22Rv1 (cell line): Measurements from ENCODE around the gene ARID3B.
"Not testable (repeated sequence)": the region's sequence is repeated elsewhere in the genome, so short reads cannot be mapped to it uniquely, and the experiment has no call there.

Experiments used
- ZFX ChIP-seq: fragments of 450-650 bp; IDR thresholded peaks from 2 replicates; pipeline ENCODE4 v1.6.1; 2017; ENCODE audit warnings: antibody characterized with exemption, borderline replicate concordance
- TF ChIP-seq, protein P1 (sequence below): fragments of 450-650 bp; IDR thresholded peaks from 2 replicates; pipeline ENCODE4 v1.5.1; 2017; ENCODE audit warnings: mild to moderate bottlenecking

DNA sequence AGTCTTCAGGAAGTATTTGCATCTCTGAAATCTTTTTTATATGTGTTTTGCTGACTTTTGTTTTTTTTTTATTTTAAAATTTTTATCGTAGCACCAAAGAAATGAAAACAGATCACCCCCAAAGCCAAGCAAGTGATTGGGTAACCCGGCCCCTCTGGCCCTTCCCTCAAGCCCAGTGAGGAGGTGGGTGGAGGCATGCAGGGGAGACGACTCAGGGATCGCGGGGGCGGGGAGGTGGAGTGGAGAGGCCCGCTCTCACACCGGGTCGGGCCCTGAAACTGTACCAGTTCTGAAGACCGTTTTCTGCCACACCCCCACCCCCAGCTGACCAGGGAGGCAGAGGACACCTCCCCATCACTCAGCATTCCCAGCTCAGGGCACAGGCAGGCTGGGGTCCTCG, 55.7 kb downstream of the ARID3B start:
- TF ChIP-seq, protein P1, sequence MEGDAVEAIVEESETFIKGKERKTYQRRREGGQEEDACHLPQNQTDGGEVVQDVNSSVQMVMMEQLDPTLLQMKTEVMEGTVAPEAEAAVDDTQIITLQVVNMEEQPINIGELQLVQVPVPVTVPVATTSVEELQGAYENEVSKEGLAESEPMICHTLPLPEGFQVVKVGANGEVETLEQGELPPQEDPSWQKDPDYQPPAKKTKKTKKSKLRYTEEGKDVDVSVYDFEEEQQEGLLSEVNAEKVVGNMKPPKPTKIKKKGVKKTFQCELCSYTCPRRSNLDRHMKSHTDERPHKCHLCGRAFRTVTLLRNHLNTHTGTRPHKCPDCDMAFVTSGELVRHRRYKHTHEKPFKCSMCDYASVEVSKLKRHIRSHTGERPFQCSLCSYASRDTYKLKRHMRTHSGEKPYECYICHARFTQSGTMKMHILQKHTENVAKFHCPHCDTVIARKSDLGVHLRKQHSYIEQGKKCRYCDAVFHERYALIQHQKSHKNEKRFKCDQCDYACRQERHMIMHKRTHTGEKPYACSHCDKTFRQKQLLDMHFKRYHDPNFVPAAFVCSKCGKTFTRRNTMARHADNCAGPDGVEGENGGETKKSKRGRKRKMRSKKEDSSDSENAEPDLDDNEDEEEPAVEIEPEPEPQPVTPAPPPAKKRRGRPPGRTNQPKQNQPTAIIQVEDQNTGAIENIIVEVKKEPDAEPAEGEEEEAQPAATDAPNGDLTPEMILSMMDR, result not testable (repeated sequence)
- TF ChIP-seq ZFX, result not testable (repeated sequence)
